H9 (cell line): Measurements from ENCODE around the gene GRAP2. TPM values are rescaled to one million over a fixed set of nuclear protein-coding genes. Genes with fewer than 3 reads are reported as not detected.

Source experiments
- DNase-seq: peaks from one replicate; pipeline ENCODE4 v3.0.0-alpha.2; 2017
- H2AFZ ChIP-seq: one replicate; pipeline ENCODE4 v1.6.1; 2013; ENCODE audit warnings: mild to moderate bottlenecking, low read length, control low read depth, moderate library complexity
- H2AK5ac ChIP-seq: 2 replicates; pipeline ENCODE4 v1.6.1; 2013; ENCODE audit warnings: low read length, control low read depth, mixed read lengths; ENCODE audit not compliant: insufficient read length
- H2BK120ac ChIP-seq: one replicate; pipeline ENCODE4 v1.6.1; 2013; ENCODE audit warnings: low read depth, mild to moderate bottlenecking, low read length, control low read depth, inconsistent platforms; ENCODE audit not compliant: poor library complexity, severe bottlenecking
- H2BK12ac ChIP-seq: 2 replicates; pipeline ENCODE4 v1.6.1; 2013; ENCODE audit warnings: low read length, control low read depth, mixed read lengths, low read depth; ENCODE audit not compliant: insufficient read length
- H2BK15ac ChIP-seq: 2 replicates; pipeline ENCODE4 v1.6.1; 2013; ENCODE audit warnings: low read depth, low read length, control low read depth
- H2BK20ac ChIP-seq: one replicate; pipeline ENCODE4 v1.6.1; 2013; ENCODE audit warnings: low read depth, mild to moderate bottlenecking, low read length, control low read depth, inconsistent platforms; ENCODE audit not compliant: poor library complexity, severe bottlenecking
- H2BK5ac ChIP-seq: 2 replicates; pipeline ENCODE4 v1.6.1; 2013; ENCODE audit warnings: low read length, control low read depth, mixed read lengths; ENCODE audit not compliant: insufficient read length
- H3K14ac ChIP-seq: 2 replicates; pipeline ENCODE4 v1.6.1; 2013; ENCODE audit warnings: low read length, control low read depth; ENCODE audit not compliant: insufficient read depth
- H3K18ac ChIP-seq: 2 replicates; pipeline ENCODE4 v1.6.1; 2013; ENCODE audit warnings: low read depth, mild to moderate bottlenecking, mixed read lengths, low read length, control low read depth; ENCODE audit not compliant: insufficient read length
- H3K23ac ChIP-seq: 2 replicates; pipeline ENCODE4 v1.6.1; 2013; ENCODE audit warnings: low read length, control low read depth, mixed read lengths, low read depth; ENCODE audit not compliant: insufficient read length
- H3K23me2 ChIP-seq: 2 replicates; pipeline ENCODE4 v1.6.1; 2013; ENCODE audit warnings: low read depth, mild to moderate bottlenecking, mixed read lengths, low read length, control low read depth; ENCODE audit not compliant: insufficient read length, poor library complexity, severe bottlenecking
- H3K27ac ChIP-seq: 2 replicates; pipeline ENCODE4 v1.5.1; 2013; ENCODE audit warnings: low read length, control low read depth, mixed read lengths, low read depth; ENCODE audit not compliant: insufficient read length
- H3K27me3 ChIP-seq: 2 replicates; pipeline ENCODE4 v1.6.1; 2013; ENCODE audit warnings: low read length, control low read depth, inconsistent platforms; ENCODE audit not compliant: insufficient read depth
- H3K4ac ChIP-seq: 2 replicates; pipeline ENCODE4 v1.6.1; 2013; ENCODE audit warnings: low read depth, mild to moderate bottlenecking, control low read depth, inconsistent platforms, low read length, moderate library complexity
- H3K4me1 ChIP-seq: 2 replicates; pipeline ENCODE4 v1.6.1; 2013; ENCODE audit warnings: low read length, control low read depth, inconsistent platforms; ENCODE audit not compliant: insufficient read depth
- H3K4me2 ChIP-seq: 2 replicates; pipeline ENCODE4 v1.6.1; 2013; ENCODE audit warnings: low read length, control low read depth, mixed read lengths; ENCODE audit not compliant: insufficient read length, insufficient read depth
- H3K56ac ChIP-seq: 2 replicates; pipeline ENCODE4 v1.6.1; 2013; ENCODE audit warnings: low read depth, mild to moderate bottlenecking, mixed read lengths, low read length, control low read depth; ENCODE audit not compliant: insufficient read length
- H3K79me1 ChIP-seq: 2 replicates; pipeline ENCODE4 v1.6.1; 2013; ENCODE audit warnings: low read depth, mild to moderate bottlenecking, moderate library complexity, low read length, control low read depth, inconsistent platforms; ENCODE audit not compliant: insufficient read depth, poor library complexity, severe bottlenecking
- H3K79me2 ChIP-seq: 2 replicates; pipeline ENCODE4 v1.6.1; 2013; ENCODE audit warnings: low read length, control low read depth, inconsistent platforms; ENCODE audit not compliant: insufficient read depth
- H3K9ac ChIP-seq: 2 replicates; pipeline ENCODE4 v1.6.1; 2013; ENCODE audit warnings: low read length, control low read depth, mixed read lengths; ENCODE audit not compliant: insufficient read length; ENCODE audit errors: extremely low read depth
- H3K9me3 ChIP-seq: one replicate; pipeline ENCODE4 v1.6.1; 2013; ENCODE audit warnings: low read depth, low read length, inconsistent platforms; ENCODE audit not compliant: control insufficient read depth
- H3T11ph ChIP-seq: one replicate; pipeline ENCODE4 v1.6.1; 2013; ENCODE audit warnings: mild to moderate bottlenecking, low read length, control low read depth, inconsistent platforms
- H4K20me1 ChIP-seq: one replicate; pipeline ENCODE4 v1.6.1; 2013; ENCODE audit not compliant: control insufficient read depth, insufficient read length, insufficient read depth
- H4K5ac ChIP-seq: 2 replicates; pipeline ENCODE4 v1.6.1; 2013; ENCODE audit warnings: low read depth, mild to moderate bottlenecking, mixed read lengths, low read length, control low read depth; ENCODE audit not compliant: insufficient read length
- H4K8ac ChIP-seq: replicated peaks from 2 replicates; pipeline ENCODE4 v1.6.1; 2013; ENCODE audit warnings: low read length, control low read depth, mixed read lengths, low read depth; ENCODE audit not compliant: insufficient read length
- H4K91ac ChIP-seq: 2 replicates; pipeline ENCODE4 v1.6.1; 2013; ENCODE audit warnings: low read depth, mild to moderate bottlenecking, moderate library complexity, mixed read lengths, low read length, control low read depth; ENCODE audit not compliant: insufficient read length
- H3K27ac Mint-ChIP-seq, 3 experiments: 2 replicates in 2 of 3; 3 replicates in 1 of 3; pipeline ENCODE4 v1.8.0; 2020 to 2021; ENCODE audit warnings: mixed read lengths in 3 of 3, mild to moderate bottlenecking in 1 of 3, moderate library complexity in 1 of 3
- H3K27me3 Mint-ChIP-seq: 2 replicates; pipeline ENCODE4 v1.8.0; 2021; ENCODE audit warnings: low read depth, mild to moderate bottlenecking, moderate library complexity, mixed read lengths
- H3K36me3 Mint-ChIP-seq, 3 experiments: 2 replicates in 2 of 3; 3 replicates in 1 of 3; pipeline ENCODE4 v1.8.0; 2020 to 2021; ENCODE audit warnings: low read depth in 3 of 3, mixed read lengths in 3 of 3; ENCODE audit not compliant: insufficient read depth in 1 of 3
- H3K4me1 Mint-ChIP-seq, 2 experiments: 2 replicates each; pipeline ENCODE4 v1.8.0; 2020; ENCODE audit warnings: mixed read lengths in 2 of 2
- H3K4me3 Mint-ChIP-seq, 2 experiments: 2 replicates in 1 of 2; 3 replicates in 1 of 2; pipeline ENCODE4 v1.8.0; 2020 to 2021; ENCODE audit warnings: mild to moderate bottlenecking in 2 of 2, mixed read lengths in 2 of 2, moderate library complexity in 1 of 2
- H3K9me3 Mint-ChIP-seq, 2 experiments: 2 replicates in 1 of 2; 3 replicates in 1 of 2; pipeline ENCODE4 v1.8.0; 2020; ENCODE audit warnings: mild to moderate bottlenecking in 2 of 2, mixed read lengths in 2 of 2, moderate library complexity in 1 of 2
- WGBS: extraction: QIAGEN DNeasy Blood & Tissue Kit; methylation state at CpG from one replicate; pipeline ENCODE4 v1.1.7; 2013; ENCODE audit warnings: missing lambda C conversion rate, low lambda C conversion rate, mixed read lengths; ENCODE audit not compliant: insufficient read length; ENCODE audit errors: extremely low coverage; 5-methylcytosine and 5-hydroxymethylcytosine counted together
- total RNA-seq: library from RNA; stranded (reverse); gene quantifications from 2 replicates; pipeline ENCODE4 v1.2.1, GENCODE V29; 2021
- TF ChIP-seq, protein P1 (sequence below): fragments of 200-600 bp; sonication (generic); conservative IDR thresholded peaks from 3 replicates; pipeline ENCODE4 v1.8.0; 2021; ENCODE audit warnings: antibody characterized with exemption, mild to moderate bottlenecking

The GRAP2 gene
- total RNA-seq, 1 experiment from 2014 or later: not detected

DNA sequence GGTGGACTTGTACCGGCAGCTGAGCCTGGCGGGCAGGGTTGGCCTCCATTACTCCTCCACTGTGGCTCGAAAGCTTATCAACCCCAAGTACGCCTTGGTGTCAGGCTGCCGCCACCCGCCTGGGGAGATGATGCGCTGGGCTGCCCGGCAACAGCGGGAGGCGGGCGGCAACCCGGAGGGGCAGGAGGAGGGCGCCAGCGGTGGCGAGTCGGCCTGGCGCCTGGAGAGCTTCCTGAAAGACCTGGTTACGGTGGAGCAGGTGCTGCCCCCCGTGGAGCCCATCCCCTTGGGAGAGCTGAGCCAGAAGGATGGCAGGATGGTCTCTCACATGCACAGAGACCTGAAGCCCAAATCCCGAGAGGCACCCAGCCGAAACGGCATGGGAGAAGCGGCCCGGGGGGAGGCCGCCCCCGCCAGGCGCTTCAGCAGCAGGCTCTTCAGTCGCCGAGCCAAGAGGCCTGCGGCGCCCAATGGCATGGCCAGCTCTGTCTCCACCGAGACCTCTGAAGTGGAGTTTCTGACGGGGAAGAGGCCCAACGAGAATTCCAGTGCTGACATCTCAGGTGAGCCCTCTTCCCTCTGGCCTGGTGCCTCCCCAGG lies 120.6 kb downstream of the GRAP2 start:
- peaks cover 21 to 26% (median 23%) of the 10 kb centered on the region in 3 experiments for H3K36me3 Mint-ChIP-seq
- no peak overlapping the region for H2BK15ac ChIP-seq
- WGBS: no CpG with 5 or more reads among the region's 34 CpGs
- TF ChIP-seq, protein P1, sequence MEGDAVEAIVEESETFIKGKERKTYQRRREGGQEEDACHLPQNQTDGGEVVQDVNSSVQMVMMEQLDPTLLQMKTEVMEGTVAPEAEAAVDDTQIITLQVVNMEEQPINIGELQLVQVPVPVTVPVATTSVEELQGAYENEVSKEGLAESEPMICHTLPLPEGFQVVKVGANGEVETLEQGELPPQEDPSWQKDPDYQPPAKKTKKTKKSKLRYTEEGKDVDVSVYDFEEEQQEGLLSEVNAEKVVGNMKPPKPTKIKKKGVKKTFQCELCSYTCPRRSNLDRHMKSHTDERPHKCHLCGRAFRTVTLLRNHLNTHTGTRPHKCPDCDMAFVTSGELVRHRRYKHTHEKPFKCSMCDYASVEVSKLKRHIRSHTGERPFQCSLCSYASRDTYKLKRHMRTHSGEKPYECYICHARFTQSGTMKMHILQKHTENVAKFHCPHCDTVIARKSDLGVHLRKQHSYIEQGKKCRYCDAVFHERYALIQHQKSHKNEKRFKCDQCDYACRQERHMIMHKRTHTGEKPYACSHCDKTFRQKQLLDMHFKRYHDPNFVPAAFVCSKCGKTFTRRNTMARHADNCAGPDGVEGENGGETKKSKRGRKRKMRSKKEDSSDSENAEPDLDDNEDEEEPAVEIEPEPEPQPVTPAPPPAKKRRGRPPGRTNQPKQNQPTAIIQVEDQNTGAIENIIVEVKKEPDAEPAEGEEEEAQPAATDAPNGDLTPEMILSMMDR: no peak
- no peak overlapping the region for H4K8ac ChIP-seq
- H3K27ac ChIP-seq: no peak overlapping the region
- peaks cover 3 to 6% of the 10 kb centered on the region in 2 experiments; a peak in 3 of 4 replicates for H3K4me1 Mint-ChIP-seq
- H2AFZ ChIP-seq: no peak overlapping the region
- no peak overlapping the region for H3K4me2 ChIP-seq
- no peaks in the 10 kb centered on the region for H3K79me1 ChIP-seq
- no peak overlapping the region for H3K14ac ChIP-seq
- no peak overlapping the region for H3K23ac ChIP-seq
- H3K23me2 ChIP-seq: no peaks in the 10 kb centered on the region
- H2BK20ac ChIP-seq: no peak overlapping the region
- no peak for DNase-seq
- no peaks in the 10 kb centered on the region for H3K27me3 ChIP-seq
- H2BK12ac ChIP-seq: no peak overlapping the region
- no peak overlapping the region for H3T11ph ChIP-seq
- H3K4me1 ChIP-seq: no peaks in the 10 kb centered on the region
- H4K91ac ChIP-seq: no peak overlapping the region
- no peaks in the 10 kb centered on the region for H3K9me3 Mint-ChIP-seq
- no peak overlapping the region for H4K5ac ChIP-seq
- no peak overlapping the region for H3K18ac ChIP-seq
- no peak overlapping the region for H3K4me3 Mint-ChIP-seq
- H3K9ac ChIP-seq: no peak overlapping the region
- no peaks in the 10 kb centered on the region for H3K27me3 Mint-ChIP-seq
- H3K79me2 ChIP-seq: no peaks in the 10 kb centered on the region
- H3K27ac Mint-ChIP-seq: no peak overlapping the region
- H2BK120ac ChIP-seq: no peak overlapping the region
- H3K56ac ChIP-seq: no peak overlapping the region
- H3K4ac ChIP-seq: no peak overlapping the region
- no peak overlapping the region for H2AK5ac ChIP-seq
- no peaks in the 10 kb centered on the region for H4K20me1 ChIP-seq
- H3K9me3 ChIP-seq: no peaks in the 10 kb centered on the region
- no peak overlapping the region for H2BK5ac ChIP-seq
